ENCODE measurements around the gene ULK2. TPM values are rescaled to one million over a fixed set of nuclear protein-coding genes. Genes with fewer than 3 reads are reported as not detected.

ULK2 gene
- total and polyA plus RNA-seq, 3 donors from 2014 or later: 69.2 to 112 (median 87.2) TPM

DNA sequence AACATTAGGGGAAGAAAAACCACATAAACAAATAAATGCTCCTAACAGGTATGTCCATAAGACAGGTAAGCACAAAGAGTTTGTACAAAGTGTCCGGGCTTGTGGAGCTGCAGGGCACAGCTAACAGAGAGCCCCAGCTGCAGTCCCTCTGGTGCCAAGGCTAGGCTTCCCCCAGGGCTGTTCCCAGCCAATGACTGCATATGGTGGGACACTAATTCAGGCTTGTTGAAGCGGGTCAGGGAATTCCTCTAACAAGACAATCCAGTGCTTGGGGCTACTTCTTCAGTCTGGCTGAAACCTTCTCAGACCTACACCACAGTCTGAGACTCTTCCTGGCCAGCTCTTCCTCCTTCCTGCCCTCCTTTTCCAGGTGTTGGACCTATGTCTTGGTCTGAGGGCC, 67.9 kb downstream of the ULK2 start:
- Histone ChIP-seq H3K27ac (no peak overlapping the region), H3K36me3 (ENCODE audit: low read depth, missing control alignments) (no peaks in the 10 kb centered on the region), H3K9me3 (no peaks in the 10 kb centered on the region), H3K27me3 (no peaks in the 10 kb centered on the region), H3K4me3 (no peak overlapping the region), H3K4me1 (no peaks in the 10 kb centered on the region)
- WGBS, 2 donors: 96 to 97% methylated on average over 2 of the region's 2 CpGs
- no peak for TF ChIP-seq POLR2A (IDR thresholded peaks at IDR 0.05)
- TF ChIP-seq, protein P1, sequence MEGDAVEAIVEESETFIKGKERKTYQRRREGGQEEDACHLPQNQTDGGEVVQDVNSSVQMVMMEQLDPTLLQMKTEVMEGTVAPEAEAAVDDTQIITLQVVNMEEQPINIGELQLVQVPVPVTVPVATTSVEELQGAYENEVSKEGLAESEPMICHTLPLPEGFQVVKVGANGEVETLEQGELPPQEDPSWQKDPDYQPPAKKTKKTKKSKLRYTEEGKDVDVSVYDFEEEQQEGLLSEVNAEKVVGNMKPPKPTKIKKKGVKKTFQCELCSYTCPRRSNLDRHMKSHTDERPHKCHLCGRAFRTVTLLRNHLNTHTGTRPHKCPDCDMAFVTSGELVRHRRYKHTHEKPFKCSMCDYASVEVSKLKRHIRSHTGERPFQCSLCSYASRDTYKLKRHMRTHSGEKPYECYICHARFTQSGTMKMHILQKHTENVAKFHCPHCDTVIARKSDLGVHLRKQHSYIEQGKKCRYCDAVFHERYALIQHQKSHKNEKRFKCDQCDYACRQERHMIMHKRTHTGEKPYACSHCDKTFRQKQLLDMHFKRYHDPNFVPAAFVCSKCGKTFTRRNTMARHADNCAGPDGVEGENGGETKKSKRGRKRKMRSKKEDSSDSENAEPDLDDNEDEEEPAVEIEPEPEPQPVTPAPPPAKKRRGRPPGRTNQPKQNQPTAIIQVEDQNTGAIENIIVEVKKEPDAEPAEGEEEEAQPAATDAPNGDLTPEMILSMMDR (IDR thresholded peaks at IDR 0.05): no peak
- no peak for DNase-seq
- intact Hi-C loops (cut with DNase I; ENCODE audit: low total_unique reads): no loop called here

DNA sequence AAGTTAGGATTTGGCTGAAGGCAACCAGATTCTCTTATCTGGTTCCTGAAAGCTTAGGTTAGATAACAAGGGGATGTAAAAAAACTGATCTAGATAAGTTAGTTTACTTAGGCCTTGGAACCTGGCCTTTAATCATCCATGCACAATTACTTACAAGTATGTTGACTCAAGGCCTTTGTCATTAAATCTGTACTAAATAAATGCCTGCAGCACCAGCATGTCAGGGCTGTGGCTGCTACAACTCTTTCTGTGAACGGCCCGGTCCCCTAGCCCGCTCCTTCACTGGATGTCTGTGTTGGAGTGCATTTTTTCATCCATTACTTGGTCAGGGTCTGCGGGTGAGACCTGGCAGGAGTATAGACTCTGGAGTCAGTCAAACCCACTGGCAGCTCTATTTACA, 71.3 kb downstream of the ULK2 start:
- Histone ChIP-seq H3K36me3 (ENCODE audit: low read depth, missing control alignments) (no peaks in the 10 kb centered on the region), H3K4me3 (no peak overlapping the region), H3K27ac (no peak overlapping the region), H3K9me3 (no peaks in the 10 kb centered on the region), H3K4me1 (no peaks in the 10 kb centered on the region), H3K27me3 (no peaks in the 10 kb centered on the region)
- TF ChIP-seq, protein P1 (IDR thresholded peaks at IDR 0.05): no peak
- no peak for TF ChIP-seq POLR2A (IDR thresholded peaks at IDR 0.05)
- intact Hi-C loops (cut with DNase I; ENCODE audit: low total_unique reads): no loop called here
- 97 to 98% methylated on average over 4 of the region's 4 CpGs for WGBS, 2 donors
- no peak for DNase-seq

DNA sequence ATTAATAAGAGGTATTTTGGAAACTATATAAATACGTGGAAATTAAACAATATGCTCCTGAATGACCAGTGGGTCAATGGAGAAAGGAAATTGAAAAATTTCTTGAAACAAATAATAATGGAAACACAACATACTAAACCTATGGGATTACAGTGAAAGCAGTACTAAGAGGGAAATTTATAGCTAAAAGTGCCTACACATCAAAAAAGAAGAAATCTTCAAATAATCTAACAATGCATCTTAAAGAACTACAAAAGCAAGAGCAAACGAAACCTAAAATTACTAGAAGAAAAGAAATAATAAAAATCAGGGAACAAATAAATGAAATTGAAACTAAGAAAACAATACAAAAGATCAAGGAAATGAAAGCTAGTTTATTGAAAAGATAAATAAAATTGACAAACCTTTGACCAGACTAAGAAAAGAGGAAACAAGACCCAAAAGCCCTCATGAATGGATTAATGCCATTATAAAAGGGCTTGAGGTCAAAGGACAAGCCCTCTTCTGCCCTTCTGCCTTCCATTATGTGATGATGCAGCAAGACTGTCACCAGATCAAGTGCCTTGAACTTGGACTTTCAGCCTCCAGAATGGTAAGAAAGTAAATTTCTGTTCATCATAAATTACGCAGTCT, 75.7 kb downstream of the ULK2 start:
- TF ChIP-seq, protein P1 (IDR thresholded peaks at IDR 0.05): no peak
- TF ChIP-seq POLR2A (IDR thresholded peaks at IDR 0.05): no peak
- 93 to 96% methylated on average over 3 of the region's 3 CpGs for WGBS, 2 donors
- H3K4me3 ChIP-seq: no peak overlapping the region
- H3K27me3 ChIP-seq: no peaks in the 10 kb centered on the region
- no peak overlapping the region for H3K27ac ChIP-seq
- H3K9me3 ChIP-seq: no peaks in the 10 kb centered on the region
- intact Hi-C loops (cut with DNase I; ENCODE audit: low total_unique reads): no loop called here
- no peaks in the 10 kb centered on the region for H3K36me3 ChIP-seq (ENCODE audit: low read depth, missing control alignments)
- no peak for DNase-seq
- no peaks in the 10 kb centered on the region for H3K4me1 ChIP-seq

DNA sequence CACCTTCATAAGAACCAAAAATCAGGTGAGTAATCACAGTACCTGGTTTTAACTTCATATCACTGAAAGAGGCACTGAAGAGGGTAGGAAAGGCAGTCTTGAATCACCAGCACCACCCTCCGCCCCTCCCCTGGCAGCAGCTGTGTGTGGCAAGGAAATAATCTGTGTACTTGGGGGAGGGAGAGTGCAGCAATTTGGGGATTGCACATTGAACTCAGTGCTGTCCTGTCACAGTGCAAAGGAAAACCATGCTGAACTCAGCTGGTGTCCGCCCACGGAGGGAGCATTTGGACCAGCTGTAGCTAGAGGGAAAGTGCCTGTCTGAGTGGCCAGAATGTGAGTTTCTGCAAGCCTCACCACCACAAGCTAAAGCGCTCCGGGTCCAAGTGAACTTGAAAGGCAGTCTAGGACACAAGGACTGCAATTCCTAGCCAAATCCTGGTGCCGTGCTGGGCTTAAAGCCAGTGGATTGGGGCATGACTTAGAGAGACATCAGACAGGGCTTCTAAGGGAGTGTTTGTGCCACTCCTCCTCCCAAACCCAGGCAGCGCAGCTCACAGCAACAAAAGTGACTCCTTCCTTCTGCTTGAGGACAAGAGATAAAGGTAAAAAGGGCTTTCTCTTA, 79.9 kb downstream of the ULK2 start:
- H3K36me3 ChIP-seq (ENCODE audit: low read depth, missing control alignments): no peaks in the 10 kb centered on the region

More for the DNA sequence above, 79.9 kb downstream of the ULK2 start:
- no peak overlapping the region for H3K27ac ChIP-seq
- H3K4me3 ChIP-seq: no peak overlapping the region
- no peak for DNase-seq
- no peaks in the 10 kb centered on the region for H3K9me3 ChIP-seq
- TF ChIP-seq, protein P1 (IDR thresholded peaks at IDR 0.05): no peak
- no peak for TF ChIP-seq POLR2A (IDR thresholded peaks at IDR 0.05)
- WGBS, 2 donors: 83 to 94% methylated on average over 5 to 7 of the region's 7 CpGs
- no peaks in the 10 kb centered on the region for H3K4me1 ChIP-seq
- intact Hi-C loops (cut with DNase I; ENCODE audit: low total_unique reads): no loop called here
- no peaks in the 10 kb centered on the region for H3K27me3 ChIP-seq

Measured in testis (tissue), 3 donors.